HCT116 (cell line): ENCODE data around the gene CSNK2A1. TPM values are rescaled to one million over a fixed set of nuclear protein-coding genes. Genes with fewer than 3 reads are reported as not detected.

Source experiments
- ATAC-seq: fragments of 200-7000 bp; cut with Tn5 transposase; 2 replicates; pipeline ENCODE4 v1.9.1; 2020; ENCODE audit warnings: mild to moderate bottlenecking, moderate library complexity
- BruUV-seq: library from RNA; stranded (reverse); fragments of 400-500 nt; replicated peaks from 2 replicates; lab custom pipeline; 2021; lab: Mats Ljungman, UMichigan
- CTCF ChIA-PET: fragments of 300-600 bp; sonication (Branson Sonifier 250); formaldehyde crosslinking; loops from one replicate; lab custom pipeline; 2021; ENCODE audit warnings: antibody characterized with exemption; lab: Charles Lee
- POLR2A ChIA-PET: fragments of 300-600, 350-600 bp; sonication (Branson Sonifier 250); formaldehyde crosslinking; loops from one replicate; lab custom pipeline; 2021; ENCODE audit warnings: antibody characterized with exemption; lab: Charles Lee
- RAD21 ChIA-PET, 2 experiments: fragments of 300-600 bp; sonication (Branson Sonifier 250); formaldehyde crosslinking; loops; one replicate each; lab custom pipeline; 2023; ENCODE audit warnings: low total read pairs in 2 of 2; ENCODE audit not compliant: uncharacterized antibody in 2 of 2, unreplicated experiment in 2 of 2, low non-redundant PET in 1 of 2; lab: Charles Lee
- DNase-seq: peaks from one replicate; pipeline ENCODE4 v3.0.0-alpha.2; 2010; ENCODE audit warnings: low read depth, low spot score
- H2AFZ ChIP-seq: fragments of 200-600 bp; shearing (Covaris generic), sonication (generic); 2 replicates; pipeline ENCODE4 v1.6.1; 2017; ENCODE audit warnings: low read depth, mixed run types, mixed read lengths, antibody characterized with exemption, low read length; ENCODE audit not compliant: poor library complexity, severe bottlenecking
- H3K27ac ChIP-seq: 2 replicates; pipeline ENCODE4 v1.5.1; 2012; ENCODE audit warnings: low read depth, low read length
- H3K27me3 ChIP-seq: fragments of 200-600 bp; sonication (generic); 2 replicates; pipeline ENCODE4 v1.6.1; 2016; ENCODE audit warnings: mixed run types, low read length, mixed read lengths; ENCODE audit not compliant: insufficient read depth
- H3K36me3 ChIP-seq, 2 experiments: fragments of 200-500 bp in 1 of 2; fragments of 200-600 bp in 1 of 2; sonication (Bioruptor generic) in 1 of 2; sonication (generic) in 1 of 2; 2 replicates each; pipeline versions ENCODE4 v1.5.1 to v1.6.1; 2014 to 2016; ENCODE audit warnings: low read length in 2 of 2, inconsistent platforms in 1 of 2, mixed read lengths in 1 of 2, mixed run types in 1 of 2; ENCODE audit not compliant: insufficient read depth in 2 of 2, control insufficient read depth in 1 of 2
- H3K4me1 ChIP-seq, 2 experiments: fragments of 200-600 bp in 1 of 2; sonication (generic) in 1 of 2; 2 replicates each; pipeline versions ENCODE4 v1.5.1 to v1.6.1; 2012 to 2017; ENCODE audit warnings: low read length in 2 of 2, inconsistent platforms in 1 of 2, mild to moderate bottlenecking in 1 of 2, mixed read lengths in 1 of 2, mixed run types in 1 of 2, moderate library complexity in 1 of 2; ENCODE audit not compliant: insufficient read depth in 2 of 2, control insufficient read depth in 1 of 2
- H3K4me2 ChIP-seq: fragments of 200-600 bp; sonication (generic); 2 replicates; pipeline ENCODE4 v1.6.1; 2017; ENCODE audit warnings: mixed run types, low read length, mixed read lengths
- H3K4me3 ChIP-seq, 2 experiments: fragments of 200-600 bp in 1 of 2; sonication (generic) in 1 of 2; replicated peaks in 1 of 2; 2 replicates each; pipeline ENCODE4 v1.5.1; 2011 to 2016; ENCODE audit warnings: low read length in 2 of 2, control low read depth in 1 of 2, low read depth in 1 of 2, mild to moderate bottlenecking in 1 of 2, mixed read lengths in 1 of 2, mixed run types in 1 of 2
- H3K79me2 ChIP-seq: fragments of 200-600 bp; sonication (generic); 2 replicates; pipeline ENCODE4 v1.6.1; 2017; ENCODE audit warnings: mild to moderate bottlenecking, mixed run types, low read length, moderate library complexity, mixed read lengths; ENCODE audit not compliant: insufficient read depth
- H3K9ac ChIP-seq: fragments of 200-600 bp; sonication (generic); 2 replicates; pipeline ENCODE4 v1.6.1; 2016; ENCODE audit warnings: low read length, mixed read lengths
- H3K9me2 ChIP-seq: fragments of 200-600 bp; sonication (generic), shearing (Covaris generic); 2 replicates; pipeline ENCODE4 v1.6.1; 2017; ENCODE audit warnings: mixed run types, mild to moderate bottlenecking, moderate library complexity; ENCODE audit not compliant: insufficient read depth
- H3K9me3 ChIP-seq, 2 experiments: fragments of 200-500 bp in 1 of 2; fragments of 200-600 bp in 1 of 2; sonication (Bioruptor generic) in 1 of 2; sonication (generic) in 1 of 2; 2 replicates each; pipeline ENCODE4 v1.6.1; 2014 to 2017; ENCODE audit warnings: low read length in 2 of 2, mixed read lengths in 2 of 2, inconsistent platforms in 1 of 2, low read depth in 1 of 2, mild to moderate bottlenecking in 1 of 2, mixed run types in 1 of 2, moderate library complexity in 1 of 2; ENCODE audit not compliant: control insufficient read depth in 1 of 2, insufficient read depth in 1 of 2
- H4K20me1 ChIP-seq: fragments of 200-600 bp; sonication (generic), shearing (Covaris generic); 2 replicates; pipeline ENCODE4 v1.6.1; 2017; ENCODE audit warnings: mixed run types, mild to moderate bottlenecking, moderate library complexity; ENCODE audit not compliant: insufficient read depth
- ATF3 ChIP-seq: IDR thresholded peaks from 2 replicates; pipeline ENCODE4 v1.6.1; 2012
- CBX3 ChIP-seq: IDR thresholded peaks from 2 replicates; pipeline ENCODE4 v1.6.1; 2012; ENCODE audit warnings: low read depth
- EZH2 ChIP-seq: fragments of 200-600 bp; sonication (generic); IDR thresholded peaks from 2 replicates; pipeline ENCODE4 v1.6.1; 2017; ENCODE audit warnings: antibody characterized with exemption, mixed run types
- YY1 ChIP-seq: IDR thresholded peaks from 2 replicates; pipeline ENCODE4 v1.6.1; 2011; ENCODE audit warnings: low read length, low read depth, moderate library complexity, mild to moderate bottlenecking; ENCODE audit not compliant: insufficient replicate concordance; ENCODE audit errors: extremely low read depth
- intact Hi-C: fragments of 100-400 bp; cut with micrococcal nuclease; formaldehyde crosslinking; loops from 2 replicates; pipeline ENCODE4 v1.10.0; 2022
- total RNA-seq: library from RNA; stranded (reverse); gene quantifications from one replicate; pipeline ENCODE4 v1.2.1, GENCODE V29; 2021; ENCODE audit not compliant: unreplicated experiment
- TF ChIP-seq, protein P1 (sequence below): IDR thresholded peaks from 2 replicates; pipeline ENCODE4 v1.6.1; 2011; ENCODE audit warnings: mild to moderate bottlenecking, low read length, moderate library complexity; ENCODE audit not compliant: insufficient replicate concordance; ENCODE audit errors: extremely low read depth

CSNK2A1 gene
- total RNA-seq, 1 experiment from 2014 or later, result 284 TPM

DNA sequence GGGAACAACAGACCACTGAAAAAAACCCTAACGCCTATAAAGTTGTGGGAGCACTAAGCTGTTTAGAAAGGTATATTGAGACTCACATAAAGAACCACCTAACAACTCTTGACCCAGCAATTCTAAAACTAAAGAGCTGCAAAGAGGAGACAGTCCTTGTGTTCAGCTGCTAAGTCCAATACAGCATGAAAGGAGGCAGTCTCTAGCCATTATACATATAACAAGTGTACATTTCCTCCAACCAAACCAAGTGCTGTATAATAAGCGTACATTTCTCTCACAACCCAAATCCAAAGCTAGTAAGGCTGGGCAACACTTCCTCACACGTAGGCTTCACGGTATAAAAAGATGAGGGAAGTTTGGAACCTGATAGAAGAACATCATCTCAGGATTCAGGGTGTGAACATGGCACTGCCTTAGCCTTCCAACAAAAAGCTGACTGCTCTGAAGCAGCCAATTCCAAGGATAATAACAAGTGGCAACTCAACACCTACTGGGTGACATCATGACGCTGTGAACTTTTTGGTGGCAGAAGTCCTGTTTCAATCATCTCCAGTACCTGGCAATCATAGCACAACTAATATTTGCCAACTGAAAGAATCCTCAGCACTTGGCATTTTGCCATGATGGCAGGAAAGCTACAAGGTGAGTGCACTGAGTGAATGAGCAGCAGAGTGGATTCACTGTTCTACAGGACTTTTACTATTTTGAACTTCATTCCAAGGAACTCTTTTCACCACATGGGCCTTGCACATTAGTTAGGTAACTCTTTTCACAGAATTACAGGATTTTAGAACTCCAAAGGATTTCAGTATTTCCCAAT, 97.9 kb downstream of the CSNK2A1 start:
- Histone ChIP-seq H3K27me3 (no peaks in the 10 kb centered on the region), H4K20me1 (no peaks in the 10 kb centered on the region), H3K27ac (no peak overlapping the region), H3K9ac (no peak overlapping the region), H3K9me3 (no peaks in the 10 kb centered on the region), H3K79me2 (peaks cover 43% of the 10 kb centered on the region), H3K4me1 (0 out of 4 replicates have a peak, but pooled peaks cover 0 to 4% of the 10 kb centered on the region in 2 experiments), H2AFZ (no peak overlapping the region), H3K36me3 (peaks cover 22 to 29% of the 10 kb centered on the region in 2 experiments), H3K9me2 (no peaks in the 10 kb centered on the region), H3K4me2 (no peak overlapping the region), H3K4me3 (no peak overlapping the region)
- ChIA-PET RAD21 (no interaction called here), CTCF (no interaction called here), POLR2A (interaction anchor here (0.9 to 1.0 kb wide), 2 partner anchors 11 to 83 kb away, joined by 3 read pairs; no protein-coding TSS in a partner anchor)
- ATAC-seq (no peak), DNase-seq (no peak)
- TF ChIP-seq CBX3 (no peak), YY1 (no peak), ATF3 (no peak), EZH2 (no peak)
- TF ChIP-seq, protein P1, sequence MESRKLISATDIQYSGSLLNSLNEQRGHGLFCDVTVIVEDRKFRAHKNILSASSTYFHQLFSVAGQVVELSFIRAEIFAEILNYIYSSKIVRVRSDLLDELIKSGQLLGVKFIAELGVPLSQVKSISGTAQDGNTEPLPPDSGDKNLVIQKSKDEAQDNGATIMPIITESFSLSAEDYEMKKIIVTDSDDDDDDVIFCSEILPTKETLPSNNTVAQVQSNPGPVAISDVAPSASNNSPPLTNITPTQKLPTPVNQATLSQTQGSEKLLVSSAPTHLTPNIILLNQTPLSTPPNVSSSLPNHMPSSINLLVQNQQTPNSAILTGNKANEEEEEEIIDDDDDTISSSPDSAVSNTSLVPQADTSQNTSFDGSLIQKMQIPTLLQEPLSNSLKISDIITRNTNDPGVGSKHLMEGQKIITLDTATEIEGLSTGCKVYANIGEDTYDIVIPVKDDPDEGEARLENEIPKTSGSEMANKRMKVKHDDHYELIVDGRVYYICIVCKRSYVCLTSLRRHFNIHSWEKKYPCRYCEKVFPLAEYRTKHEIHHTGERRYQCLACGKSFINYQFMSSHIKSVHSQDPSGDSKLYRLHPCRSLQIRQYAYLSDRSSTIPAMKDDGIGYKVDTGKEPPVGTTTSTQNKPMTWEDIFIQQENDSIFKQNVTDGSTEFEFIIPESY, result no peak
- intact Hi-C loops, result no loop called here
- no TSS peak for BruUV-seq
